ENCODE measurements around the gene STMND1. TPM values are rescaled to one million over a fixed set of nuclear protein-coding genes. Genes with fewer than 3 reads are reported as not detected.

The STMND1 gene
- total and polyA plus RNA-seq, 4 donors, result 0.05 TPM; not detected in 3

GRCh38 chr6:17178326-17178725 is 76.5 kb downstream of the STMND1 start (continued):
- no peak for TF ChIP-seq RAD21 (IDR thresholded peaks at IDR 0.05)
- no peak for TF ChIP-seq FOXA1 (IDR thresholded peaks at IDR 0.05)

GRCh38 chr6:17178754-17179529 is 77.1 kb downstream of the STMND1 start:
- H3K9me3 ChIP-seq (ENCODE audit: control insufficient read depth in 4 of 4, low read length in 3 of 4), result peaks cover 0 to 1% (median 0%) of the 10 kb centered on the region in 4 donors
- no peak for DNase-seq (ENCODE audit: low spot score)
- TF ChIP-seq SP1 (IDR thresholded peaks at IDR 0.05) (no peak), REST (IDR thresholded peaks at IDR 0.05) (no peak), FOXA1 (IDR thresholded peaks at IDR 0.05) (no peak), YY1 (IDR thresholded peaks at IDR 0.05) (no peak), NR2F2 (IDR thresholded peaks at IDR 0.05) (no peak), JUND (IDR thresholded peaks at IDR 0.05) (no peak)
- H3K36me3 ChIP-seq (ENCODE audit: control insufficient read depth in 4 of 4, insufficient read depth in 3 of 4, low read depth in 1 of 4, low read length in 3 of 4), result no peaks in the 10 kb centered on the region
- H3K4me1 ChIP-seq (ENCODE audit: control insufficient read depth in 4 of 4, insufficient read depth in 4 of 4, low read length in 3 of 4), result no peaks in the 10 kb centered on the region
- no peak overlapping the region for H3K27ac ChIP-seq (ENCODE audit: low read depth in 1 of 2, low read length in 2 of 2)
- H3K27me3 ChIP-seq (ENCODE audit: control insufficient read depth in 4 of 4, insufficient read depth in 4 of 4, low read length in 3 of 4), result no peaks in the 10 kb centered on the region
- H3K4me3 ChIP-seq (ENCODE audit: low read depth in 1 of 3, low read length in 3 of 3), result no peak overlapping the region
- no peak overlapping the region for H3K9ac ChIP-seq (ENCODE audit: low read depth in 1 of 2, low read length in 2 of 2)
- 95% methylated on average over 1 of the region's 1 CpG for WGBS

- Histone ChIP-seq H3K9ac (ENCODE audit: low read depth in 1 of 2, low read length in 2 of 2) (no peak overlapping the region), H3K27me3 (ENCODE audit: control insufficient read depth in 4 of 4, insufficient read depth in 4 of 4, low read length in 3 of 4) (no peaks in the 10 kb centered on the region), H3K9me3 (ENCODE audit: control insufficient read depth in 4 of 4, low read length in 3 of 4) (peaks cover 0 to 1% (median 0%) of the 10 kb centered on the region in 4 donors), H3K4me3 (ENCODE audit: low read depth in 1 of 3, low read length in 3 of 3) (no peak overlapping the region), H3K36me3 (ENCODE audit: control insufficient read depth in 4 of 4, insufficient read depth in 3 of 4, low read depth in 1 of 4, low read length in 3 of 4) (no peaks in the 10 kb centered on the region), H3K4me1 (ENCODE audit: control insufficient read depth in 4 of 4, insufficient read depth in 4 of 4, low read length in 3 of 4) (no peaks in the 10 kb centered on the region), H3K27ac (ENCODE audit: low read depth in 1 of 2, low read length in 2 of 2) (no peak overlapping the region)
- TF ChIP-seq FOXA1 (IDR thresholded peaks at IDR 0.05), result no peak
- TF ChIP-seq NR2F2 (IDR thresholded peaks at IDR 0.05), result no peak
- no peak for TF ChIP-seq GABPA (IDR thresholded peaks at IDR 0.05 in 1 of 2, conservative IDR thresholded peaks at IDR 0.05 in 1 of 2)
- TF ChIP-seq EGR1 (IDR thresholded peaks at IDR 0.05; ENCODE audit: low read depth in 2 of 2), result no peak
- no peak for TF ChIP-seq HNF4G (IDR thresholded peaks at IDR 0.05)
- no peak for TF ChIP-seq REST (IDR thresholded peaks at IDR 0.05)
- no peak for TF ChIP-seq RXRA (IDR thresholded peaks at IDR 0.05)
- TF ChIP-seq ZBTB33 (IDR thresholded peaks at IDR 0.05), result no peak
- no peak for TF ChIP-seq SP1 (IDR thresholded peaks at IDR 0.05)
- TF ChIP-seq FOXA2 (IDR thresholded peaks at IDR 0.05), result no peak
- TF ChIP-seq YY1 (IDR thresholded peaks at IDR 0.05), result no peak
- no peak for TF ChIP-seq HNF4A (conservative IDR thresholded peaks at IDR 0.05)
- DNase-seq (ENCODE audit: low spot score), result no peak
- WGBS, result 91% methylated on average over 5 of the region's 5 CpGs
Measured at GRCh38 chr6:17179530-17180073, 77.8 kb downstream of the STMND1 start.
